Progenitor cell of endocrine pancreas (in vitro differentiated cells): Measurements from ENCODE around the gene ATG10. TPM values are rescaled to one million over a fixed set of nuclear protein-coding genes. Genes with fewer than 3 reads are reported as not detected.
"Not testable (repeated sequence)": the region's sequence is repeated elsewhere in the genome, so short reads cannot be mapped to it uniquely, and the experiment has no call there.

Source experiments
- DNase-seq: peaks from one replicate; pipeline ENCODE4 v3.0.0; 2021; ENCODE audit warnings: low spot score; ENCODE audit not compliant: unreplicated experiment
- H3K27ac Mint-ChIP-seq: 2 replicates; pipeline ENCODE4 v1.8.0; 2021; ENCODE audit warnings: mild to moderate bottlenecking, moderate library complexity, mixed read lengths
- H3K27me3 Mint-ChIP-seq: 2 replicates; pipeline ENCODE4 v1.8.0; 2021; ENCODE audit warnings: mixed read lengths
- H3K36me3 Mint-ChIP-seq: 2 replicates; pipeline ENCODE4 v1.8.0; 2022; ENCODE audit warnings: mixed read lengths; ENCODE audit not compliant: insufficient read depth
- H3K4me1 Mint-ChIP-seq: 2 replicates; pipeline ENCODE4 v1.8.0; 2021; ENCODE audit warnings: low read depth, mixed read lengths
- H3K4me3 Mint-ChIP-seq: 2 replicates; pipeline ENCODE4 v1.8.0; 2021; ENCODE audit warnings: low read depth, mild to moderate bottlenecking, moderate library complexity, mixed read lengths
- H3K9me3 Mint-ChIP-seq: 2 replicates; pipeline ENCODE4 v1.8.0; 2021; ENCODE audit warnings: low read depth, mixed read lengths
- total RNA-seq: library from RNA; stranded (reverse); gene quantifications from 2 replicates; pipeline ENCODE4 v1.2.1, GENCODE V29; 2021
- TF ChIP-seq, protein P1 (sequence below): fragments of 200-600 bp; sonication (generic); IDR thresholded peaks from one replicate; pipeline ENCODE4 v1.5.0; 2021; ENCODE audit warnings: antibody characterized with exemption, mild to moderate bottlenecking; ENCODE audit not compliant: unreplicated experiment

ATG10 gene
- total RNA-seq, 1 donor from 2014 or later, result 10.8 TPM

DNA sequence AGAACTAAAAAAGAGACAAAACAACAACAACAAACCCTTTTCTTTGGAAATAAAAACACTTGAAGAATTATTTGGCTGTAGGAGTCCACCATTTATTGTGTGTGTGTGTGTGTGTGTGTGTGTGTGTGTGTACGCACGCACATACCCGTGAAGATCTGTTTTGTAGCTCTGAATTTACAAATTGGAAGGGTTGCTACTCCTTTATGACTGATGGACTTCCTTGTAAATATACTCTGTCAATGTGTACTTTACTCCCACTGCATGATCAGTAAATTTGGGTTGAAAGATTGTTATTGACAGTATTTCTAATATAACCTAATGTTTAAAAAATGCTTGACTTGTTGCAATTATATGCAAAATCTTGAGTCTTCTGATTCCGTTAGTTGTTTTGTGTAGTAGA is 148.1 kb downstream of the ATG10 start:
- DNase-seq, result no peak
- Mint-ChIP-seq H3K9me3 (peaks cover 20% of the 10 kb centered on the region), H3K36me3 (peaks cover 13% of the 10 kb centered on the region), H3K4me3 (no peak overlapping the region), H3K27ac (no peak overlapping the region), H3K27me3 (no peaks in the 10 kb centered on the region), H3K4me1 (no peaks in the 10 kb centered on the region)
- TF ChIP-seq, protein P1, sequence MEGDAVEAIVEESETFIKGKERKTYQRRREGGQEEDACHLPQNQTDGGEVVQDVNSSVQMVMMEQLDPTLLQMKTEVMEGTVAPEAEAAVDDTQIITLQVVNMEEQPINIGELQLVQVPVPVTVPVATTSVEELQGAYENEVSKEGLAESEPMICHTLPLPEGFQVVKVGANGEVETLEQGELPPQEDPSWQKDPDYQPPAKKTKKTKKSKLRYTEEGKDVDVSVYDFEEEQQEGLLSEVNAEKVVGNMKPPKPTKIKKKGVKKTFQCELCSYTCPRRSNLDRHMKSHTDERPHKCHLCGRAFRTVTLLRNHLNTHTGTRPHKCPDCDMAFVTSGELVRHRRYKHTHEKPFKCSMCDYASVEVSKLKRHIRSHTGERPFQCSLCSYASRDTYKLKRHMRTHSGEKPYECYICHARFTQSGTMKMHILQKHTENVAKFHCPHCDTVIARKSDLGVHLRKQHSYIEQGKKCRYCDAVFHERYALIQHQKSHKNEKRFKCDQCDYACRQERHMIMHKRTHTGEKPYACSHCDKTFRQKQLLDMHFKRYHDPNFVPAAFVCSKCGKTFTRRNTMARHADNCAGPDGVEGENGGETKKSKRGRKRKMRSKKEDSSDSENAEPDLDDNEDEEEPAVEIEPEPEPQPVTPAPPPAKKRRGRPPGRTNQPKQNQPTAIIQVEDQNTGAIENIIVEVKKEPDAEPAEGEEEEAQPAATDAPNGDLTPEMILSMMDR, result no peak

DNA sequence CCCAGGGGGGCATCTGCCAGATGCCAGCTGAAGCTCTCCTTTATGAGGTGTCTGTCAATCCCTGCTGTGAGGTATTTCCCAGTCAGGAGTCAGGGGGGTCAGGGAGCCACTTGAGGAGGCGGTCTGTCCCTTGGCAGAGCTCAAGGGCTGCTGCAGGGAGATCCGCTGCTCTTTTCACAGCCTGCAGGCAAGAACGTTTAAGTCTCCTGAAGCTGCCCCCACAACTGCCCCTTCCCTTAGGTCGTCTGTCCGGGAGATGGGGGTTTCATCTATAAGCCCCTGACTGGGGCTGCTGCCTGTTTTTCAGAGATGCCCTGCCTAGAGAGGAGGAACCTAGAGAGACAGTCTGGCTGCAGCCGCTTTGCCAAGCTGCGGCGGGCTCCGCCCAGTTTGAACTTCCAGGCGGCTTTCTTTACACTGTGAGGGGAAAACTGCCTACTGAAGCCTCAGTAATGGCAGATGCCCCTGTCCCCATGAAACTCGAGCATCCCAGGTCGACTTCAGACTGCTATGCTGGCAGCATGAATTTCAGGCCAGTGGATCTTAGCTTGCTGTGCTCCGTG is 158.0 kb downstream of the ATG10 start:
- DNase-seq, result no peak
- H3K4me1 Mint-ChIP-seq, result no peaks in the 10 kb centered on the region
- H3K27me3 Mint-ChIP-seq, result no peaks in the 10 kb centered on the region
- no peak overlapping the region for H3K27ac Mint-ChIP-seq
- peaks cover 27% of the 10 kb centered on the region for H3K9me3 Mint-ChIP-seq
- H3K4me3 Mint-ChIP-seq, result no peak overlapping the region
- TF ChIP-seq, protein P1, result no peak
- H3K36me3 Mint-ChIP-seq, result peaks cover 8% of the 10 kb centered on the region

- DNase-seq, result no peak
- TF ChIP-seq, protein P1, result no peak
- Mint-ChIP-seq H3K4me1 (no peaks in the 10 kb centered on the region), H3K36me3 (peaks cover 11% of the 10 kb centered on the region), H3K27me3 (no peaks in the 10 kb centered on the region), H3K4me3 (no peak overlapping the region), H3K27ac (no peak overlapping the region), H3K9me3 (peaks cover 28% of the 10 kb centered on the region)
These were observed 158.8 kb downstream of the ATG10 start for GRCh38 chr5:82130602-82131001.

GRCh38 chr5:82137205-82137604 is 165.4 kb downstream of the ATG10 start:
- H3K27ac Mint-ChIP-seq, result no peak overlapping the region
- H3K27me3 Mint-ChIP-seq, result no peaks in the 10 kb centered on the region
- no peak for DNase-seq
- TF ChIP-seq, protein P1, result no peak
- no peak overlapping the region for H3K4me3 Mint-ChIP-seq
- no peaks in the 10 kb centered on the region for H3K4me1 Mint-ChIP-seq
- H3K9me3 Mint-ChIP-seq, result peaks cover 31% of the 10 kb centered on the region
- H3K36me3 Mint-ChIP-seq, result peaks cover 18% of the 10 kb centered on the region

- H3K36me3 Mint-ChIP-seq, result peaks cover 15% of the 10 kb centered on the region
- H3K4me1 Mint-ChIP-seq, DNase-seq, H3K27me3 Mint-ChIP-seq, H3K27ac Mint-ChIP-seq, H3K4me3 Mint-ChIP-seq: not testable (repeated sequence)
- peaks cover 34% of the 10 kb centered on the region for H3K9me3 Mint-ChIP-seq
These were observed 168.0 kb downstream of the ATG10 start for GRCh38 chr5:82139837-82140236.

DNA sequence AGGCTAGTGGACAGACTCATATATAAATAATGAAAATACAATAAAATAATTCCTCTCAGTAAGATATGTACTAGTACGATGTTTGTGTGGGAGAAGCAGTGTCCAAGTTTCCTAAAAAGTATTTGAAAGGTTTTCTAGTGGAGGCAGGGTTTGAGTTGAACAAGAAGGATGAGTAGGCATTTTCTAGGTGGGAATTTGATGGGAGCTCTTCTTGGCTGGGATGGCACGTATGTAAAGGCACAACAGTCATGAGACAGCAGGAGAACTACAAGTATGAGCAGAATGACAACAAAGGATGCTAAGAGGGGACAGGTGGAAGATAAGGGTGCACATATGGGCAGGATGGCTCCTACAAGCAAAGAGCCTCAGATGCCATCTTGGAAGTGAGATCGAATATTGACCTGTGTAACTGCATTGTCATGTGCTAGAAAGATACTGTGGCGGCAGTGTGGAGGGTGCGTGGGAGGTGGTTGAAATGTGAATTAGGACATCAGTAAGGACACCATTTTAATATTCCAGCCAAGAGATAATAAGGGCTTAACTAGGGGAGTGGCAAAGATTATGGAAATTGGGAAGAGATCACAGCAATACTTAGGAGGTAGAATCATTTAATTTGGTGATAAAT is 170.5 kb downstream of the ATG10 start:
- no peak overlapping the region for H3K27ac Mint-ChIP-seq
- DNase-seq, result no peak
- peaks cover 15% of the 10 kb centered on the region for H3K9me3 Mint-ChIP-seq
- H3K36me3 Mint-ChIP-seq, result peaks cover 2% of the 10 kb centered on the region
- H3K4me3 Mint-ChIP-seq, result no peak overlapping the region
- no peaks in the 10 kb centered on the region for H3K27me3 Mint-ChIP-seq
- no peaks in the 10 kb centered on the region for H3K4me1 Mint-ChIP-seq
- TF ChIP-seq, protein P1, result no peak
